Neural crest cell (in vitro differentiated cells): ENCODE results near the gene CUEDC1. TPM values are rescaled to one million over a fixed set of nuclear protein-coding genes. Genes with fewer than 3 reads are reported as not detected.

ENCODE experiments used
- DNase-seq: peaks from one replicate; pipeline ENCODE4 v3.0.0; 2021; ENCODE audit warnings: low read depth, mixed read lengths, low spot score
- H3K27ac Mint-ChIP-seq: one replicate; pipeline ENCODE4 v1.8.0; 2021; ENCODE audit warnings: mild to moderate bottlenecking, mixed read lengths; ENCODE audit not compliant: unreplicated experiment
- H3K27me3 Mint-ChIP-seq: 2 replicates; pipeline ENCODE4 v1.8.0; 2021; ENCODE audit warnings: low read depth, mild to moderate bottlenecking, mixed read lengths
- H3K36me3 Mint-ChIP-seq: 2 replicates; pipeline ENCODE4 v1.8.0; 2021; ENCODE audit warnings: low read depth, mild to moderate bottlenecking, mixed read lengths
- H3K4me1 Mint-ChIP-seq: 2 replicates; pipeline ENCODE4 v1.8.0; 2021; ENCODE audit warnings: mixed read lengths
- H3K4me3 Mint-ChIP-seq: one replicate; pipeline ENCODE4 v1.8.0; 2021; ENCODE audit warnings: mild to moderate bottlenecking, mixed read lengths
- H3K9me3 Mint-ChIP-seq: 2 replicates; pipeline ENCODE4 v1.8.0; 2021; ENCODE audit warnings: mixed read lengths
- total RNA-seq: library from RNA; stranded (reverse); gene quantifications from 2 replicates; pipeline ENCODE4 v1.2.1, GENCODE V29; 2021
- TF ChIP-seq, protein P1 (sequence below): fragments of 200-600 bp; sonication (generic); conservative IDR thresholded peaks from 2 replicates; pipeline ENCODE4 v1.5.0; 2021; ENCODE audit warnings: antibody characterized with exemption, mild to moderate bottlenecking

CUEDC1 gene
- total RNA-seq, 1 donor from 2014 or later = 86.9 TPM

DNA sequence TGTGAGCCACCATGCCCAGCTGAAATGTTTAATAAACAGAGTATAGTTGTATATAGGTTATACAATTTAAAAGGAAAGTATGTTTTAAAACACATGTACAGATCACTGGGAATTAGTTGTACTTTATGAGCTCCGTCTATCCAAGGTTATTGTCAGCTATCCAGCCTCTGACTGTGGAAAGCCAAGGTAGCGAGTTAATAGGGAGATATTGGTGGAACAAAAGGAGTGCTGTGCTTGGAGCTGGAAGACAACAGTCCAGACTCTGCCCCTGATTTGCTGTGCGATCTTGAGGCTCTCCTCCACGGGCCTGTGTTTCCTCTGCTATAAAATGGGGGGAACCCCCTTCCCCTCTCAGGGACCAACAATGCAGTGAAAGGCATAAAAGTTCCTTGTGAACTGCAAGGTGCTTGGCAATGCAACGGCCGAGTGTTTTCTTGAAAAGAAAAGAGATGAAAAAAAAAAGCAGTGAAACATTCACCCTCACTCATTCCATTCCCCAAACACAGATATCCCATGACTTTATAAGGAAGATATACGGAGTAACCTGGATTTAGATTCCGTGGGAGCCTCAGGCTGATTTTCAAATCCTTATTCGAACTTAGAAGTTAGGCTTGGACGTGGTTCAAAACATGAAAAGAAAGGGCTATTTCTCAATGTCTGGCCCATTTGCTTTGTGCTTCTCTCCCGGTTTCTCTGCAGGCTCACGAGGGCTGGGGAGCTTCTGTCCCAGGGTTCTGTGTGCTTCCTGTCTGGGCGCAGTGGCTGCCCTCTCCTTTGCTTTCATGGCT, 34.1 kb downstream of the CUEDC1 start:
- no peaks in the 10 kb centered on the region for H3K9me3 Mint-ChIP-seq
- no peaks in the 10 kb centered on the region for H3K36me3 Mint-ChIP-seq
- H3K27ac Mint-ChIP-seq = peak overlapping the region; percentile 97
- H3K4me3 Mint-ChIP-seq = peak overlapping the region; percentile 14
- TF ChIP-seq, protein P1, sequence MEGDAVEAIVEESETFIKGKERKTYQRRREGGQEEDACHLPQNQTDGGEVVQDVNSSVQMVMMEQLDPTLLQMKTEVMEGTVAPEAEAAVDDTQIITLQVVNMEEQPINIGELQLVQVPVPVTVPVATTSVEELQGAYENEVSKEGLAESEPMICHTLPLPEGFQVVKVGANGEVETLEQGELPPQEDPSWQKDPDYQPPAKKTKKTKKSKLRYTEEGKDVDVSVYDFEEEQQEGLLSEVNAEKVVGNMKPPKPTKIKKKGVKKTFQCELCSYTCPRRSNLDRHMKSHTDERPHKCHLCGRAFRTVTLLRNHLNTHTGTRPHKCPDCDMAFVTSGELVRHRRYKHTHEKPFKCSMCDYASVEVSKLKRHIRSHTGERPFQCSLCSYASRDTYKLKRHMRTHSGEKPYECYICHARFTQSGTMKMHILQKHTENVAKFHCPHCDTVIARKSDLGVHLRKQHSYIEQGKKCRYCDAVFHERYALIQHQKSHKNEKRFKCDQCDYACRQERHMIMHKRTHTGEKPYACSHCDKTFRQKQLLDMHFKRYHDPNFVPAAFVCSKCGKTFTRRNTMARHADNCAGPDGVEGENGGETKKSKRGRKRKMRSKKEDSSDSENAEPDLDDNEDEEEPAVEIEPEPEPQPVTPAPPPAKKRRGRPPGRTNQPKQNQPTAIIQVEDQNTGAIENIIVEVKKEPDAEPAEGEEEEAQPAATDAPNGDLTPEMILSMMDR = no peak
- no peaks in the 10 kb centered on the region for H3K27me3 Mint-ChIP-seq
- peaks cover 87% of the 10 kb centered on the region for H3K4me1 Mint-ChIP-seq
- no peak for DNase-seq

DNA sequence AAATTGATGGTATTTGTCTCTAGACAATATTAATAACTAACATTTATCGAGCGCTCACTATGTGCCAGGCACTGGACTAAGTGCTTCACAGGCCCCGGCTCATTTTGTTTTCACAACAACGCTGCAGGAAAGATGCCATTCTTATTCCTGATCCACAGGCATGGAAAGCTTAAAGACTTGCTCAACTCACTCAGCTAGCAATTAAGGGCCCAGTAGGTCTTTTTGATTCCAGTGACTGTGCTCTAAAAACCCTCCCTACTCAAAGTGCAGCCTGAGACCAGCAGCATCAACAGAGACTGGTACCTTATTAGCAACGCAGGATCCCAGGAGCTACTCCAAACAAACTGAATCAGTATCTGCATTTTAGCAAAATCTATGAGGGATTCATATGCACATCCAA, 35.3 kb downstream of the CUEDC1 start:
- peak overlapping the region; percentile 30 for H3K27ac Mint-ChIP-seq
- H3K36me3 Mint-ChIP-seq = no peaks in the 10 kb centered on the region
- H3K27me3 Mint-ChIP-seq = no peaks in the 10 kb centered on the region
- DNase-seq = no peak
- peaks cover 87% of the 10 kb centered on the region for H3K4me1 Mint-ChIP-seq
- no peaks in the 10 kb centered on the region for H3K9me3 Mint-ChIP-seq
- H3K4me3 Mint-ChIP-seq = peak overlapping the region; percentile 59
- TF ChIP-seq, protein P1 = no peak

DNA sequence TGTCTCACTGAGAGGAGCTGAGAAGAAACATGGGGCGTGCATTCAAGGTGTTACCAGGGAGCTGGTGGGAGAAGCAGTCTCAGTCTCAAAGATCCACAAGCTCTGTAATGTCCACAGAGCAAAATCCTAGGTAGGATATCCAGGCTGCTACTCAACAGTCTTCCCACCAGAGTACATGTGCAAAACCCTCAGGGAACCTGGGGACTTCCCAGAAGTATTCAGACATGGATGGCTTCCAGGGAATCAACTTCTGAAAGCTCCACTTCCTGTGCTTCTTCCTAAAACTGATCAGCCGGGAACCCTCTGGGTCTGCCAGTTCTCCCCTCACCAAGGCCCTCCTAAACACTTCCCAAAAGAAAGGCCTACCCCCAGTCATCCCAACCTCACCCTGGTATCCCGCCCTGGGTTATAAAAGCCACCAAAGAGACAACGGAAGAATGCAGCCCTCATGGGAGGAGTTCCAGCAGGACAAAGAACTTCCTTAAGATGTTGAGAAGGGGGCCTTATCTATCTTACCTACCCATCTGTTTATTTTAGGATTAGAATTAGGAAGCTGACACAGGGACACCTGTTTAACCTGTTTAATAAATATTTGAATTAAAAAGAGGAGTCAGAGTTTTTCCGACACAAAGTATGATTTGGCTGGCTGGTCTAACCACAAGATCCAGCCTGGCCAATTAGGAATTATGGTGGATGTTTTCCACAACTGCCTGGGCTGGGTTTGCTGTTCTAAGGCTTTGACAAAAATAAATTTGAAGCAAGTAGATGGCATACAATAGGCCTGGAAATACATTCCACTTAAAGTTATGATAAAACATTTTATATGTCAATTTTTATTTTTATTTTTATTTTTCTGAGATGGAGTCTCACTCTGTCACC, 37.0 kb downstream of the CUEDC1 start:
- H3K4me3 Mint-ChIP-seq = peak overlapping the region; percentile 63
- no peaks in the 10 kb centered on the region for H3K27me3 Mint-ChIP-seq
- H3K4me1 Mint-ChIP-seq = peaks cover 90% of the 10 kb centered on the region
- H3K36me3 Mint-ChIP-seq = no peaks in the 10 kb centered on the region
- peak overlapping the region; percentile 99 for H3K27ac Mint-ChIP-seq
- DNase-seq = no peak
- no peaks in the 10 kb centered on the region for H3K9me3 Mint-ChIP-seq
- TF ChIP-seq, protein P1 = no peak

DNA sequence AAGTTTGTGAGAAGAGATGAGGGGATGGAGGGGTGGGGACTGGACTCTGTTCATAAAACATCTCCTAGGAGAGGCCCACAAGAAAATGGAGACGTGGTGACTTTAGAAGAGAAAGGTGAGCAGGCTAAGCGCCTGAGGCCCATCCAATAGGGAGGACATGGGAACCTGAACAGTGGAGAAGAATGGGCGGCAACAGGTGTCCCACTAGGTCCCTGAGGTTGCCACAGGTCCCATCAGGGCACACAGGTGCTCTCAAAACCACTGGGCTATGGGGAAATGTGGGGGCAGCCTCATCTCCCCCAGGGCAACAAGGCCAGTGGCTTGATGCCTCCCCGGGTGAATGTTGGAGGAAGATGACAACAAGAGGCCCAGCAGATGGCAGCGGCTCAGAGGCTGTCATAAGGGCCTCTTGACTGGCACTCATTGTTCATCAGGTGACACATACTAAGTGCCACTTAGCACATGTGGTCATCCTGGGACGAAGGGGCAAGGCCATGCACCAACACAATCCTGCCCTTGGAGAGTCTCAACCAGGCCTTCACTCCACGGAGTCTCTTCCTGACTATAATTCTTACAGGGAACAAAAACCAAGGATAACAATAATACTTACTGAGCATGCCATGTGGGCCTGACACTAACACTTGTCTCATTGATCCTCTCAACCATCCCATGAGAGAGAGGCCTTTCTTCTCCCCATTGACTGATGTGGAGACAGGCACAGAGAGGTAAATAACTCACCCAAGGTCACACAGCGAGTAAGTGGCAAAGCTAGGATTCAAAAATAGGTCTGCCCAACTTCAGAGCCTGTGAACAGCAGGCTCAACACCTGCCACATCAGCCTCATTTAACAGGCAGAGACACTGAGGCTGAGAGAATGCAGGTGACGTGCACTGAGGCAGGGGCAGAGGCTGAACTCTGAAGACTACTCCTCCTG, 38.0 kb downstream of the CUEDC1 start:
- no peak for DNase-seq
- Mint-ChIP-seq H3K4me1 (peaks cover 89% of the 10 kb centered on the region), H3K4me3 (peak overlapping the region; percentile 87), H3K27ac (peak overlapping the region; percentile 99), H3K9me3 (no peaks in the 10 kb centered on the region), H3K27me3 (no peaks in the 10 kb centered on the region), H3K36me3 (no peaks in the 10 kb centered on the region)
- TF ChIP-seq, protein P1 = no peak
